Keratinocyte (primary cell): Measurements from ENCODE around the gene DDAH1. TPM values are rescaled to one million over a fixed set of nuclear protein-coding genes. Genes with fewer than 3 reads are reported as not detected.

Experiments
- DNase-seq: peaks from one replicate; pipeline ENCODE4 v3.0.0-alpha.2; 2011; ENCODE audit warnings: low read depth, missing footprints, low spot score
- FAIRE-seq: peaks from 2 replicates; lab custom pipeline; 2011; peaks lifted over from hg19 to GRCh38; lab: Jason Lieb, UNC
- H2AFZ ChIP-seq: 2 replicates; pipeline ENCODE4 v1.6.0; 2012; ENCODE audit warnings: low read length, control low read depth, inconsistent platforms; ENCODE audit not compliant: control insufficient read depth
- H3K27ac ChIP-seq: 2 replicates; pipeline ENCODE4 v1.5.1; 2011; ENCODE audit warnings: low read length; ENCODE audit not compliant: control insufficient read depth, insufficient read depth
- H3K27me3 ChIP-seq: 3 replicates; pipeline ENCODE4 v1.6.0; 2011; ENCODE audit warnings: low read length; ENCODE audit not compliant: control insufficient read depth, insufficient read depth; ENCODE audit errors: extremely low read depth
- H3K36me3 ChIP-seq, 2 experiments: 2 replicates in 1 of 2; 3 replicates in 1 of 2; pipeline ENCODE4 v1.5.1; 2011; ENCODE audit warnings: low read length in 2 of 2, mild to moderate bottlenecking in 1 of 2; ENCODE audit not compliant: control insufficient read depth in 2 of 2, insufficient read depth in 2 of 2; ENCODE audit errors: extremely low read depth in 1 of 2
- H3K4me1 ChIP-seq: 3 replicates; pipeline ENCODE4 v1.5.1; 2011; ENCODE audit warnings: low read length; ENCODE audit not compliant: control insufficient read depth, insufficient read depth; ENCODE audit errors: extremely low read depth
- H3K4me2 ChIP-seq: 3 replicates; pipeline ENCODE4 v1.6.0; 2011; ENCODE audit warnings: low read depth, low read length; ENCODE audit not compliant: control insufficient read depth, insufficient read depth; ENCODE audit errors: extremely low read depth
- H3K4me3 ChIP-seq, 3 experiments: fragments of 200-600 bp in 1 of 3; sonication (generic) in 1 of 3; 2 replicates in 2 of 3; 3 replicates in 1 of 3; pipeline ENCODE4 v1.5.1; 2011 to 2016; ENCODE audit warnings: low read length in 3 of 3, mild to moderate bottlenecking in 3 of 3, control low read depth in 2 of 3, inconsistent platforms in 1 of 3, low read depth in 1 of 3, mixed read lengths in 1 of 3, mixed run types in 1 of 3, moderate library complexity in 1 of 3; ENCODE audit not compliant: control insufficient read depth in 2 of 3, insufficient read depth in 2 of 3; ENCODE audit errors: extremely low read depth in 1 of 3
- H3K79me2 ChIP-seq: 2 replicates; pipeline ENCODE4 v1.6.0; 2012; ENCODE audit warnings: low read length; ENCODE audit not compliant: control insufficient read depth, insufficient read depth
- H3K9ac ChIP-seq: 3 replicates; pipeline ENCODE4 v1.6.0; 2011; ENCODE audit warnings: low read length; ENCODE audit not compliant: control insufficient read depth, insufficient read depth; ENCODE audit errors: extremely low read depth
- H3K9me1 ChIP-seq: 3 replicates; pipeline ENCODE4 v1.6.0; 2011; ENCODE audit warnings: low read length; ENCODE audit not compliant: control insufficient read depth, insufficient read depth; ENCODE audit errors: extremely low read depth
- H3K9me3 ChIP-seq: 2 replicates; pipeline ENCODE4 v1.5.1; 2012; ENCODE audit warnings: low read depth, low read length; ENCODE audit not compliant: control insufficient read depth
- H4K20me1 ChIP-seq: 3 replicates; pipeline ENCODE4 v1.6.0; 2011; ENCODE audit warnings: low read length; ENCODE audit not compliant: control insufficient read depth, insufficient read depth; ENCODE audit errors: extremely low read depth
- CTCF ChIP-seq, 3 experiments: IDR thresholded peaks in 1 of 3; conservative IDR thresholded peaks in 1 of 3; optimal IDR thresholded peaks in 1 of 3; 2 replicates in 2 of 3; 3 replicates in 1 of 3; pipeline versions ENCODE3 to v1.5.1; 2011; ENCODE audit warnings: low read length in 3 of 3, mild to moderate bottlenecking in 3 of 3, moderate library complexity in 2 of 3, control low read depth in 1 of 3, inconsistent platforms in 1 of 3; ENCODE audit not compliant: insufficient read depth in 2 of 3; ENCODE audit errors: extremely low read depth in 1 of 3
- EZH2 ChIP-seq: IDR thresholded peaks from one replicate; pipeline ENCODE4 v1.6.1; 2012; ENCODE audit warnings: inconsistent platforms, mild to moderate bottlenecking, low read length, moderate library complexity
- dilution Hi-C: fragments of 300-500 bp; cut with MboI; formaldehyde crosslinking; loops from one replicate; pipeline ENCODE4 v1.7.0; 2020; ENCODE audit warnings: low sequenced_read_pairs; ENCODE audit not compliant: extremely low pct_ligation_motif_present
- polyA plus RNA-seq, 5 experiments: library from polyadenylated mRNA; depleted of rRNA in 3 of 5; stranded (reverse) in 3 of 5; stranded (forward) in 1 of 5; unstranded in 1 of 5; fragments of >200 nt; gene quantifications; 1 replicate in 1 of 5; 2 replicates in 3 of 5; 3 replicates in 1 of 5; pipeline versions ENCODE4 v1.2.1 to v1.2.3, GENCODE V29; 2011 to 2012; ENCODE audit warnings: missing spikeins in 2 of 5, low read depth in 1 of 5, low replicate concordance in 1 of 5

The DDAH1 gene
- polyA plus RNA-seq, 1 donor (not counting 4 experiments of a cell fraction or from before 2014, with no cell fraction given) = 5.8 TPM

GRCh38 chr1:85371021-85371420, 93.9 kb downstream of the DDAH1 start:
- Histone ChIP-seq H2AFZ (no peak overlapping the region), H3K79me2 (no peaks in the 10 kb centered on the region), H3K27me3 (no peaks in the 10 kb centered on the region), H3K4me3 (no peak overlapping the region), H3K4me1 (peaks cover 21% of the 10 kb centered on the region), H3K9ac (no peak overlapping the region), H3K9me1 (no peaks in the 10 kb centered on the region), H4K20me1 (no peaks in the 10 kb centered on the region), H3K4me2 (no peak overlapping the region), H3K36me3 (no peaks in the 10 kb centered on the region), H3K27ac (no peak overlapping the region), H3K9me3 (no peaks in the 10 kb centered on the region)
- dilution Hi-C loops = no loop called here
- DNase-seq (no peak), FAIRE-seq (no peak)
- TF ChIP-seq CTCF (optimal IDR thresholded peaks at IDR 0.05 in 1 of 3, IDR thresholded peaks at IDR 0.05 in 1 of 3, conservative IDR thresholded peaks at IDR 0.05 in 1 of 3; ENCODE audit: extremely low read depth in 1 of 3, insufficient read depth in 2 of 3, low read length in 3 of 3) (no peak), EZH2 (no peak)

GRCh38 chr1:85368073-85368770, 96.7 kb downstream of the DDAH1 start:
- Histone ChIP-seq H4K20me1 (no peaks in the 10 kb centered on the region), H3K9me3 (no peaks in the 10 kb centered on the region), H3K4me3 (no peak overlapping the region), H3K9ac (no peak overlapping the region), H2AFZ (no peak overlapping the region), H3K79me2 (no peaks in the 10 kb centered on the region), H3K9me1 (no peaks in the 10 kb centered on the region), H3K4me1 (peaks cover 17% of the 10 kb centered on the region), H3K4me2 (no peak overlapping the region), H3K36me3 (no peaks in the 10 kb centered on the region), H3K27ac (no peak overlapping the region), H3K27me3 (no peaks in the 10 kb centered on the region)
- dilution Hi-C loops = no loop called here
- no peak for DNase-seq
- no peak for FAIRE-seq
- TF ChIP-seq EZH2 = no peak
- no peak for TF ChIP-seq CTCF (optimal IDR thresholded peaks at IDR 0.05 in 1 of 3, IDR thresholded peaks at IDR 0.05 in 1 of 3, conservative IDR thresholded peaks at IDR 0.05 in 1 of 3; ENCODE audit: extremely low read depth in 1 of 3, insufficient read depth in 2 of 3, low read length in 3 of 3)
